GM19467 (cell line): Measurements from ENCODE around the gene CTAG1B.
"Not testable (repeated sequence)": the region's sequence is repeated elsewhere in the genome, so short reads cannot be mapped to it uniquely, and the experiment has no call there.

Experiments
- ATAC-seq: cut with Tn5 transposase; IDR thresholded peaks from one replicate; pipeline ENCODE4 v1.9.1; 2021; ENCODE audit warnings: mild to moderate bottlenecking, moderate library complexity; ENCODE audit not compliant: unreplicated experiment

CTAG1B gene

GRCh38 chrX:154590415-154590814, 28.7 kb downstream of the CTAG1B start:
- not testable (repeated sequence) for ATAC-seq

GRCh38 chrX:154584585-154585183, 34.4 kb downstream of the CTAG1B start, which contains the start of gene CTAG1A:
CTAG1A (plus strand) TSS chrX:154585133; CDS start chrX:154585207, 74 bp downstream.
- not testable (repeated sequence) for ATAC-seq

DNA sequence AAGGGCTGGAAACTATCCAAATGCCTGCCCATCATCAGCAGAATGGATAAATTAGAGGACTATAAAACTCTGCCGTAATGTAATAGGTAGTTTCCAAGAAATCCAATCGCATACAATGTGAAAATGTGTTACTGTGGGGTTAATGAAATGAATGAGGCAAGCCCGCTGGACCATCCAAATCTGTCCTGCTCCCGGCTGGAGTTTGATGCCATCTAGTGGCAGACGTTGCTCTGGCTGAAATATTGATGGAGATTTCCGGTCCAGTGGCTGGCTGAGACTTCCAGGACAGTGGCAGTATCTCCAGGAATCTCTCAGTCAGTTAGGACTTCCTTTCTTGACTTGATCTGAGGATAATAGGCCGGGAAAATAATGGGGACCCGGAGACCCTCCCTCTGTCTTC, 36.1 kb downstream of the CTAG1B start:
- ATAC-seq, result not testable (repeated sequence)

DNA sequence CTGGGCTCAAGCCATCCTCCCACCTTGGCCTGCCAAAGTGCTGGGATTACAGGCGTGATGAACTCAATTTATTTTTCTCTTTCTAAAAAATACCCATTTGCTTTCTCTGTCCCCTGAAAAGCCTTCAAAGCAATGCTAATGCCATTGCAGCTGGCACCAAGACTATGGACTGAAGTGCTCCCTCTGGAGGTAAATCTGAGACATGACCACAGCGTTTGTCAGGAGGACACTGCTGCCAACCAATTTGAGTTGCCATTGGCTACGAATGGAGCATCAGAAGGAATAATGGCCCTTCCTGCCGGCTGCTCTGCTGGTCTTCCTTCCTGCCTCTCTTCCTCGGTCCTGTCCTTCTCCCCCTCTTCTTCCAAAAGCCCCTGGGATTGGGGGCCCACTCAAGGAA, 44.0 kb downstream of the CTAG1B start:
- not testable (repeated sequence) for ATAC-seq

- ATAC-seq, result not testable (repeated sequence)
These were observed 46.0 kb downstream of the CTAG1B start for GRCh38 chrX:154573061-154573460.

DNA sequence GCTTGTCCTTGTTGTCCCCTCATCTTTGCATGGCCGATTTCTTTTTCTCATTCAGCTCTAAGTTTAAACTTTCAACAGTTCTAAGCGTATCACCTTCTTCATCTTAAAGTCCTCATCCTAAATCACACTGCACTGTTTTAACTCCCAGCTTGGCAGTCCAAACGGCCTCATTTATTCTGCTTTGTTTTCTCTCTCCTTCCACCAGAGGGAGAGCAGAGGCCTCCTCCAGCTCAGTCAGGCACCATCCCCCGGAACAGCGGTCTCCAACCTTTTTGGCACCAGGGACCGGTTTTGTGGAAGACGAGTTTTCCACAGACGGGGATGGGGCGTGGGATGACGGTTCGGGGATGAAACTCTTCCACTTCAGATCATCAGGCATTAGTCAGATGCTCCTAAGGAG, 48.7 kb downstream of the CTAG1B start:
- ATAC-seq, result not testable (repeated sequence)
